Panc1 (cell line): ENCODE measurements around the gene EHMT2. TPM values are rescaled to one million over a fixed set of nuclear protein-coding genes. Genes with fewer than 3 reads are reported as not detected.

Experiments
- ATAC-seq: fragments of 200-7000 bp; cut with Tn5 transposase; 2 replicates; pipeline ENCODE4 v1.9.1; 2020; ENCODE audit warnings: mild to moderate bottlenecking, moderate library complexity
- BruUV-seq: library from RNA; stranded (reverse); fragments of 400-500 nt; replicated peaks from 2 replicates; lab custom pipeline; 2021; lab: Mats Ljungman, UMichigan
- CTCF ChIA-PET: fragments of 300-600 bp; sonication (Branson Sonifier 250); formaldehyde crosslinking; loops from one replicate; lab custom pipeline; 2022; ENCODE audit warnings: antibody characterized with exemption; lab: Charles Lee
- POLR2A ChIA-PET: fragments of 300-600 bp; sonication (Branson Sonifier 250); formaldehyde crosslinking; loops from one replicate; lab custom pipeline; 2022; ENCODE audit warnings: antibody characterized with exemption; lab: Charles Lee
- DNase-seq: peaks from one replicate; pipeline ENCODE4 v3.0.0-alpha.2; 2010; ENCODE audit warnings: low read depth, low spot score
- H3K27ac ChIP-seq: 2 replicates; pipeline ENCODE4 v1.5.1; 2011; ENCODE audit warnings: mild to moderate bottlenecking, low read length, inconsistent platforms
- H3K27me3 ChIP-seq: fragments of 200-500 bp; sonication (Bioruptor generic); 2 replicates; pipeline ENCODE4 v1.6.0; 2014; ENCODE audit warnings: low read length, inconsistent platforms; ENCODE audit not compliant: control insufficient read depth, insufficient read depth
- H3K36me3 ChIP-seq: fragments of 200-500 bp; sonication (Bioruptor generic); 2 replicates; pipeline ENCODE4 v1.5.1; 2014; ENCODE audit warnings: inconsistent platforms, mild to moderate bottlenecking, low read length, moderate library complexity; ENCODE audit not compliant: control insufficient read depth, insufficient read depth
- H3K4me1 ChIP-seq: 2 replicates; pipeline ENCODE4 v1.5.1; 2011; ENCODE audit warnings: inconsistent platforms, mild to moderate bottlenecking, low read length, moderate library complexity; ENCODE audit not compliant: control insufficient read depth, insufficient read depth
- H3K4me3 ChIP-seq, 2 experiments: 2 replicates each; pipeline ENCODE4 v1.5.1; 2011 to 2012; ENCODE audit warnings: low read depth in 2 of 2, low read length in 2 of 2, mild to moderate bottlenecking in 2 of 2, inconsistent platforms in 1 of 2, moderate library complexity in 1 of 2
- H3K9me3 ChIP-seq: fragments of 200-500 bp; sonication (Bioruptor generic); 2 replicates; pipeline ENCODE4 v1.5.1; 2014; ENCODE audit warnings: low read depth, mild to moderate bottlenecking, inconsistent platforms, low read length, moderate library complexity; ENCODE audit not compliant: control insufficient read depth, insufficient read depth
- CTCF ChIP-seq: fragments of 450-650 bp; IDR thresholded peaks from 2 replicates; pipeline ENCODE4 v1.5.1; 2017; ENCODE audit warnings: mild to moderate bottlenecking
- POLR2AphosphoS5 ChIP-seq: IDR thresholded peaks from 2 replicates; pipeline ENCODE4 v1.6.1; 2012; ENCODE audit warnings: mild to moderate bottlenecking, low read depth, low read length, moderate library complexity
- REST ChIP-seq, 2 experiments: IDR thresholded peaks; 2 replicates each; pipeline ENCODE4 v1.6.1; 2011 to 2012; ENCODE audit warnings: low read depth in 2 of 2, control low read depth in 1 of 2, low read length in 1 of 2, mild to moderate bottlenecking in 1 of 2, moderate library complexity in 1 of 2; ENCODE audit not compliant: insufficient read depth in 1 of 2
- SIN3A ChIP-seq: IDR thresholded peaks from 2 replicates; pipeline ENCODE4 v1.6.1; 2012; ENCODE audit warnings: low read depth, mild to moderate bottlenecking, low read length, moderate library complexity, borderline replicate concordance; ENCODE audit not compliant: insufficient read depth
- TCF7L2 ChIP-seq: IDR thresholded peaks from 2 replicates; pipeline ENCODE4 v1.6.1; 2011; ENCODE audit warnings: mild to moderate bottlenecking, low read depth, low read length, inconsistent platforms
- in situ Hi-C: cut with HindIII; loops from 2 replicates; pipeline ENCODE4 v1.10.0; 2016; ENCODE audit warnings: low sequenced_read_pairs, low pct_unique_long_range_greater_than_20kb
- intact Hi-C: fragments of 100-400 bp; cut with micrococcal nuclease; formaldehyde crosslinking; loops from one replicate; pipeline ENCODE4 v1.10.0; 2022; ENCODE audit not compliant: unreplicated experiment
- total RNA-seq: library from RNA; stranded (reverse); gene quantifications from one replicate; pipeline ENCODE4 v1.2.1, GENCODE V29; 2021; ENCODE audit not compliant: unreplicated experiment

EHMT2 gene
- total RNA-seq, 1 experiment from 2014 or later = 60.4 TPM

- H3K4me1 ChIP-seq = no peaks in the 10 kb centered on the region
- TF ChIP-seq CTCF (no peak), SIN3A (no peak), POLR2AphosphoS5 (no peak), TCF7L2 (no peak), REST (IDR thresholded peaks at IDR 0.05; ENCODE audit: insufficient read depth in 1 of 2, low read depth in 2 of 2, low read length in 1 of 2) (no peak)
- ChIA-PET POLR2A (no interaction called here), CTCF (interaction anchor here (0.7 kb wide), 2 partner anchors 9 to 33 kb away, joined by 3 to 4 read pairs; no protein-coding TSS in a partner anchor)
- in situ Hi-C loops (no loop called here), intact Hi-C loops (no loop called here)
- no peaks in the 10 kb centered on the region for H3K27me3 ChIP-seq
- ATAC-seq (0 out of 2 replicates have a peak, but pooled peaks have one; percentile 19), DNase-seq (no peak)
- H3K36me3 ChIP-seq = no peaks in the 10 kb centered on the region; the same call in none of the 2 replicates
- H3K27ac ChIP-seq = no peak overlapping the region
- H3K9me3 ChIP-seq = no peaks in the 10 kb centered on the region
- BruUV-seq = no TSS peak
- no peak overlapping the region for H3K4me3 ChIP-seq
These were observed 8.0 kb downstream of the EHMT2 start for GRCh38 chr6:31889331-31889972.

- H3K27ac ChIP-seq = no peak overlapping the region
- no peaks in the 10 kb centered on the region for H3K9me3 ChIP-seq
- intact Hi-C loops (no loop called here), in situ Hi-C loops (no loop called here)
- ChIA-PET POLR2A (no interaction called here), CTCF (interaction anchor here (0.7 kb wide), 1 partner anchor 10 kb away, joined by 3 read pairs; no protein-coding TSS in a partner anchor)
- no peaks in the 10 kb centered on the region for H3K4me1 ChIP-seq
- no peak for DNase-seq
- ATAC-seq = peak; percentile 49; the same call in 1 of the 2 replicates
- no peaks in the 10 kb centered on the region; the same call in none of the 2 replicates for H3K36me3 ChIP-seq
- TF ChIP-seq SIN3A = no peak
- peak; percentile 95 for TF ChIP-seq CTCF
- H3K4me3 ChIP-seq = no peak overlapping the region
- BruUV-seq = no TSS peak
- H3K27me3 ChIP-seq = no peaks in the 10 kb centered on the region
These were observed 8.9 kb downstream of the EHMT2 start for GRCh38 chr6:31888276-31889258.
